ENCODE data around the gene KCNK7.
"Not testable (repeated sequence)": the region's sequence is repeated elsewhere in the genome, so short reads cannot be mapped to it uniquely, and the experiment has no call there.

Gene KCNK7

GRCh38 chr11:65571420-65571819, 24.2 kb downstream of the KCNK7 start:
- no peak for DNase-seq

- DNase-seq: peak; percentile 98
These were observed 25.4 kb downstream of the KCNK7 start, which contains the start of gene ZNRD2 for GRCh38 chr11:65569973-65570918. Gene ZNRD2 (plus strand): TSS chr11:65570477. CDS start chr11:65570492, 15 bp downstream.

GRCh38 chr11:65569164-65569972, 26.2 kb downstream of the KCNK7 start:
- DNase-seq: no peak

DNA sequence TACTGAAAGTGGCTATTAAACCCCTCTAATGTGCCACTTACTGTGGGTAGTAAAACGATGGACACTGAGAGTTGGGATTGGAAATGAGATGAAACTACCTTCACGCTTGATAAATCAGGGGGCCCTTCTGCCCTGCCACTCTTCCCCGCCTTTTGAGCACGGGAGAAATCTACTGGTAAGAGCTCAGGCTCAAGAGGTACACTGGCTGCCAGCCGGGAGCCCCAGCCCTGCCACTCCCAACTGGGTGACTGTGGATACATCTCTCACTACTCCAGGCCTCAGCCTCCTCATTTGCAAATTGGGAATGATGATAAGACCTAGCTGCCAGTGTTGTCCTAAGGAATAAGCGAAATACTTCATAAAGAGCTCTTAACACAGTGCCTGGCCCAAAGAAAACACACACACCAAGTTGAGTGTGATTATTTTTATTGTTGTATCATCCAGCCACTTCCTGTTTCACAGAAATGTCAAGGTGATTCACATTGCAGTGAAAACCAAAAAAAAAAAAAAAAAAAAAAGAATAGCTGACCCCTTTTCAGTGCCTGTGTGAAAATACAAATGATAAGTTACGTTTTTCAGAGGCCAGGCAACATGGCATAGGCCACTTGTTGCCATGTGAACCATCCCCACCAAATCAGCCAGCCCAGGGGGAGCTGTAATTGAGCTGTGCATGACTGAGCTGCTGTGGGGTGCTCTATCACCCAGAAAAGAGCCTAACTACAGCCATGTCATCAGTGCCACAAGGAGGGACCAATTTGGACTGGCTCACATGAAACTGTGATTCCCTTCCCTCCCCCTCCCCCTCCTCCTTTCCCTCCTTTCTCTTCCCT, 29.8 kb downstream of the KCNK7 start:
- no peak for DNase-seq

DNA sequence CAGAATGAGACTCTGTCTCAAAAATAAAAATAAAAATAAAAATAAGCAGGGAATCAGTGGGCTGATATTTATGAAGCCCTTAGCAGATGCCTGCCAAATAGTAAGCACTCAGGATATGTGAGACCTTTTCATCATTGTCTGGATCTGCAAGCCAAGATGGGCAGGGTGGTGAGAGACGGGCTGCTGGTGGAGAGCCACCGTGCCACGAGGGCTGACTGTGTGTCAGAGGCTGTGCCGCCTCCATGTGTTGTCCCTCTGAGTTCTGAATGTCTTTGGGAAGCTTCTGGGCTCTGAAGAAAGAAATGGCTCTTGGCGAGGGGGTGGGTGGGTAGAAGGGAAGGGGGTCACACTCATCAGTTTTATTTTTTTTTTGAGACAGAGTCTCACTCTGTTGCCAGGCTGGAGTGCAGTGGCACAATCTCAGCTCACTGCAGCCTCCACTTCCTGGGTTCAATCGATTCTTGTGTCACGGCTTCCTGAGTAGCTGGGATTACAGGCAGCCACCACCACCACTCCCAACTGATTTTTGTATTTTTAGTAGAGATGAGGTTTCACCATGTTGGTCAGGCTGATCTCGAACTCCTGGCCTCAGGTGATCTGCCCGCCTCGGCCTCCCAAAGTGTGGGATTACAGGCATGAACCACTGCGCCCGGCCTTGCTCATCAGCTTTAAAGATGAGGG, 30.6 kb downstream of the KCNK7 start:
- not testable (repeated sequence) for DNase-seq

DNA sequence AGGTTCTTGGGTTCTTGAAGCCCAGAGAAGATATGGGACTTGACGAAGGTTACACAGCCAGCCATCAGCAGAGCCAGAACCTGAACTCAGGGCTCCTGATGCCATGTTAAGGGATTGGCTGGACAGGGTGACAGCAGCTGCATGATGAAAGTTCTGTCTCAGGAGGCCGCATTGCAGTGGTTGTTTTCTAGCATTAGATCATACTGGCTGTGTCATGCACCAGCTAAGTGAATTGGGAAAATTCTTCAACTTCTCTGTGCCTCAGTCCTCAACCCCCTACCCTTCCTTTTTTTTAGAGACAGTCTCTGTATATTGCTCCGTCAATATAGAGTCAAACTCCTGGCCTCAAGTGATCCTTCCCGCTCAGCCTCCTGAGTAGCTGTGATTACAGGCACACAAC, 32.0 kb downstream of the KCNK7 start:
- no peak for DNase-seq

DNA sequence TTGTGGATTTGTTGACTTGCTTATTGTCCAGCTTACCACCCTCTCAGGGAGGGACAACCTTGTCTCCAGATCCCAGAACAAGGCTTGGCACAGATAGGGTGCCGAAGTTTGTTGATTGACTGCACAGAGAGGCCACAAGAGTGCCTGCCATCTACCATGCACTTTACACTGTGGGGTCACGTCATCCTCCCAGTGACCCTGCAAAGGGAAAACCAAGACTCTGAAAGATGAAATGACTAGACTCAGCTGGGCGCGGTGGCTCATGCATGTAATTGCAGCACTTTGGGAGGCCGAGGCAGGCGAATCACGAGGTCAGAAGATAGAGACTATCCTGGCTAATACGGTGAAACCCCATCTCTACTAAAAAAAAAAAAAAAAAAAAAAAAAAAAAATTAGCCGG, 32.8 kb downstream of the KCNK7 start:
- DNase-seq: no peak

GRCh38 chr11:65562020-65562419, 33.6 kb downstream of the KCNK7 start:
- no peak for DNase-seq

DNA sequence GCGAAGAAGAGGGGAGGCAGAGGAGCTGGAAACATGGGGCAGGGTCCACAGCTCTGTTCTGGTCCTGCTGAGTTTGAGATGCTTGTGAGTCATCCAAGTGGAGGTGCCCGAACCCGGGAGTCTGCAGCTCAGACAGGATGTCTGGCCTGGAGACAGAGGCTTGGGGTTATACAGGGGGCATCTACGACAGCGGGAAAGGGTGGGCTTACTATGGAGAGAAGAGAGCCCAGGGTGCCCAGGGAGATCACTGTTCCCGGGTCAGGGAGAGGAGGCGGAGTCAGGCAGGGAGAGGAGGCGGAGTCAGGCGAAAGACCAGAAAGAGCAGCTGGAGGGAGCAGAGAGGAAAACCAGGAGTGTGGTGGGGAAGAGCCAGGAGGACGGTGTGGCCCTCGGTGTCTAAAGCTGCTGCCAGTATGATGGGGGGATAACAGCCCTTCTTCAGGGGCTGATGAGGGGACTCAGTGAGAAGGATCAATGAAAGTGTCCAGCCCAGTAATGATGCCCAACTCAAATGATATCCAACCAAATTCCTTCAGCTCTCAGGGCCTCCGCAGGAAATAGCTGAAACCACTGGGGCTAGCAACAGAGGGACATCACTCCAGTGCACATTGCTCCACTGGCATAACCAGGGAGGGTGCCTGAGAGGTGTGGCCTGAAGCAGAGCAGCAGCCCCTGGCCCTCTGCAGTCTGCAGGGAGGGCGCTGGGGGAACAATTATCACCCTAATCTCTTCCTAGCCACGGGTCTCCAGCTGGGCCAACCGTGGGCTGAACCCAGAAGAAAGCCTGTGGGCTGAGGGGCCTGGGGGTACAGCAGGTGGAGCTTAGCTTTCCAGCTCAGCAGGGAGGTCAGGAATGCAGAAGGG, 34.8 kb downstream of the KCNK7 start:
- DNase-seq: peak in 1 of 2 experiments; percentile 61

GRCh38 chr11:65559951-65560537, 35.6 kb downstream of the KCNK7 start:
- DNase-seq: peak in 1 of 2 experiments; percentile 14

DNA sequence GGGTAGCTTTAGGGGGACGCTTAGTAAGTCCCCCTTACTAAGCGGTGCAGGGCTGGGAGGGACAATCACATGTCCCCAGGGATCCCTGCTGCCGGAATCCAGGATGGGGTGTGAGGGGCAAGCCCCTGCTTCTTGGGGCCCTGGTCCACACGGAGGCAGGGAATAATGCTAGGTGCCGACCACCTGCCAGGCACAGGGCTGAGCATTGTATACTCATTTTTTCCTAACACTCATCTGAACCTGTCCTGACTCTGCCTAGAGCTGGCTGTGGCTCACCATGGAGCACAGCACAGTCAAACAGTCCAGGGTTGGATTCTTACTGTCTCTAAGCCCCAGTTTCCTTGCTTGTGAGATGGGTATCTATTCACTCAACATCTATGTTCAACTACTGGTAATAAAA, 36.1 kb downstream of the KCNK7 start:
- no peak for DNase-seq

- DNase-seq: no peak
These were observed 36.6 kb downstream of the KCNK7 start for GRCh38 chr11:65558930-65559509.

GRCh38 chr11:65558002-65558929, 37.3 kb downstream of the KCNK7 start, which contains the start of gene LTBP3:
Gene LTBP3 (minus strand): TSS chr11:65558359. CDS start chr11:65557959, 400 bp downstream.
- peak in 1 of 2 experiments; percentile 47 for DNase-seq

DNA sequence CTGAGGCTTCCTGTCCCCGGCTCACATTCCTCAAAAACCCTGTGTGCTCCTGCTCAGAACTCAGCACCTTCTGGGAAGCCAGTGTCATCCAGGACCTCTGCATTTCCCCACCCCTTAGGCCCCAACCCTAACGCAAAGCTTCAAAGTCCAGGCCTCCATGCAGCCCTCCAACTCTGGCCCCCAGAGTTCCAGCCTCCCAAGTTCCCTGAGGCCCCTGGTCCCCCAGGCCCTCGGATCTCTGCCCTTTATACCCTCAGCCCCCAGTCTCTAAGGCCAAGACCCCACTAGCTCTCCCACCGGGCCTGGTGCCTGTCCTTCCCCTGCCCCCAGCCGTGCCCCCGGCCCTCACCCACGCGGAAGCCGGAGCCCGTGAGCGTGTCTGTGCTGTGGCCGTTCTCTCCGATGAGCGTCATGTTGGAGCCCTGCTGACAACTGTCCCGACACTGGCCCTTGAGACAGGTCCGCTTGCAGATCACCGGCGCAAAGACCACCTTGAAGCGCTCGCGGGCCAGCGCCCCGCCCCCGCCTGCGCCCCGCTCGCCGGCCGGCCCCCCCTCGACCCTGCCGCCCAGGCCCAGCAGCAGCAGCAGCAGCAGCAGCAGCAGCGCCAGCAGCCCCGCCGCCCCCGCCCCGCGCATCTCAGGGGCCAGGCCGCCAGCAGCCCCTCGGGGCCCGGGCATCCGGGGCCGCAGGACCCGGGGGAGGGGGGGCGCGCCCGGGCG, 38.2 kb downstream of the KCNK7 start:
- DNase-seq: no peak

DNA sequence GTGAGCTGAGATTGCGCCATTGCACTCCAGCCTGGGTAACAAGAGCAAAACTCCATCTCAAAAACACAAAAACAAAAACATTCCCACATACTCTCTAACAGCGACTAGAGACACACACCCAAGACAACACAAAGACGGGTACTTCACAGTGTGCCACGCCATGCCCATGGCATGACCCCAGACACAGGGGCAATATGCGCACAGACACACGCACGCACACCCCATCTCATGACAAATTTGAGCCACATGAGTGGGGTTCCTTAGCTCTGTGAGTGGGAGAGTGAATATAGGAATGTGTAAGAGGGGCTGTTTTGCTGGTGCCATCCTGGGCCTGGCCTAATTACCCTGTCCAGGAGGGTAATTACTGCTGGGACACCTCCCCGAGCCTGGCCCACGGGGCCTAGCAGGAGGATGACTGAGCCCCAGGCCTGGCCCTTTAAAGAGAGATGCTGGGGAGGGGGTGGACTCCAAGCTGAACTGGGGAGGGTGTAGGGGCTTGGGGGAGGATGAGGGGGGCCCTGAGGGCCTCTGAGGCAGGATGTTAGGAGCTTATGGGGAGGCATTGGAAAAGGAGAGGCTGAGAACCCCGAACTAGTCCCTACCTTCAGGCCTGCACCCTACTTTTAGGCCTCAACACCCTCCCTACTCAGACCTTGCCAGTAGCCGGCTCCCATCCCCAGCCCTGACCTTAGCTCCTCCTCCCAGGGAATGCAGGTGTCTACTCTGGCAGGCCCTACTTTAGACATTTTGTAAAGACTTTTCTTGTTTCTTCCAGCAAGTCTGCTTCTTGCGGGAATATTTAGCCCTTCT, 38.9 kb downstream of the KCNK7 start:
- no peak for DNase-seq

- DNase-seq: no peak
These were observed 39.8 kb downstream of the KCNK7 start for GRCh38 chr11:65555693-65556231.

GRCh38 chr11:65554842-65555430, 40.7 kb downstream of the KCNK7 start:
- no peak for DNase-seq
